Measurements from ENCODE around the gene BRAT1. TPM values are rescaled to one million over a fixed set of nuclear protein-coding genes. Genes with fewer than 3 reads are reported as not detected.
"Not testable (repeated sequence)": the region's sequence is repeated elsewhere in the genome, so short reads cannot be mapped to it uniquely, and the experiment has no call there.

BRAT1 gene
- polyA plus RNA-seq, 1 donor: 20.3 TPM

GRCh38 chr7:2563955-2564354 lies 8.6 kb upstream of the BRAT1 start:
- not testable (repeated sequence) for DNase-seq (ENCODE audit: low read depth)

GRCh38 chr7:2559283-2559950 lies 4.1 kb upstream of the BRAT1 start:
- no peak for DNase-seq (ENCODE audit: low read depth)

- peak; percentile 34 for DNase-seq (ENCODE audit: low read depth)
These were observed 3.4 kb upstream of the BRAT1 start, which contains the start of gene IQCE for GRCh38 chr7:2558629-2559282. Gene IQCE, plus strand, starts transcription at chr7:2558979. Its CDS starts 203 bp downstream, at chr7:2559182.

DNA sequence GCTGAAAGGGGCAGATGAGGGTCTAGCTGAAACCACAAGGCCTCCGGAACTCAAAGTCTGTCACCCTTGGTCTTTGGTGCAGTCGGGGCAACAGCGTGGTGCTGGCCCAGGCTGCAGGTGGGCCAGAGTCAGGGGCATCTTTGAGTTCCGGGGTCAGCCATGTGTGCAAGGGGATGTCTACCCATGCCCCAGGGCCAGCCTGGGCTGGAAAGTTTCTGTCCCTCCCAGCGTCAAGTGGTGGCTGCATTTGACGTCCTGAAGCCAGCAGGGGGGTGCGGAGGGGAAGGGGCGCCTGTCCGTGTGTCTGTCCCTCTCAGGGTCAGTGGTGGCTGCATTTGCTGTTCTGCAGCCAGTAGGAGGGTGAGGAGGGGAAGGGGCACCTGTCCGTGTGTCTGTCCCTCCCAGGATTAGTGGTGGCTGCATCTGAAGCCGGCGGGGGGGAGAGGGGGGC lies 638 bp downstream of the BRAT1 start:
- no peak for DNase-seq (ENCODE audit: low read depth)

DNA sequence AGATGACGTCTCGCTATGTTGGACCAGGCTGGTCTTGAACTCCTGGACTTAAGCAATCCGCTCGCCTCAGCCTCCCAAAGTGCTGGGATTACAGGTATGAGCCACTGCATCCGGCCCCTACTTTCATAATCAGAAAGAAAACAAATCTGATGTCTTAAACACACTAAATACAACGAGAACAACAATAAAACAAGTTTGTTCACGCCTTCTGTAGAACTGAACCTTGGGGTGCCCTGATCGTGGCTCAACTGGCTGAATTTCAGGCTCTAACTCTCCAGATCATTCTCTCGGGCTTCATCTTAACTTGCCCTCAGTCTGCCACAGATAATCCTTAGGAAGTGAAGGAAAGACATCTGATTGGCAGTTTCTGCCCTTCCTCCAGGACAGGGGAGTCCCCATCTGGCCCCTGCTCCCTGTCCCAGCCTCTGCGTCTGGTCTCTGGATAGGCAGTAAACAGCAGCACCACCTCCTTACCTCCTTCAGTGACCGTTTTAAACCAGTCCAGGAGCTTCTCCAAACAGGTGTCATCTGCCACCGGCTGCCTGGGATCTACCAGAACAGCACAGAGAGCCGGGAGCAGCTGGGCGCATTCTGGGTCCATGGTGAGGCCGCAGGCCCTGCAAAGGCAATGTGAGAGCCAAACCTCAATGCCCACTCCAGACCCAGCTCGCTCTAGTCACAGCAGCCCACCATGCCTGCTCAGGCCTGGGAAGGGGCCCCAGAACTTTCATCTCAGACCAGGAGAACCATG lies 1.3 kb downstream of the BRAT1 start:
- DNase-seq (ENCODE audit: low read depth): no peak

DNA sequence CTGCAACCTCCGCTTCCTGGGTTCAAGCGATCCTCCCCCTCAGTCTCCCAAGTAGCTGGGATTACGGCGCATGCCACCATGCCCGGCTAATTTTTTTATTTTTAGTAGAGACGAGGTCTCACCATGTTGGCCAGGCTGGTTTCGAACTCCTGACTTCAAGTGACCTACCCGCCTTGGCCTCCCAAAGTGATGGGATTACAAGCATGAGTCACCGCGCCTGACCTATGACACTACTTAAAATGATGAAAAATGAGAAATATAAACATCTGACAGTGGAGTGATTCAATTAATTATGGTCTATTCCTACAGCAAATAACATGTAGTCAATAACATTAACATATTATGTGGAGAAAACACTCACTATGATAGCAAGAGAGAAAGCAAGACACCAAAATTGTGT lies 2.2 kb downstream of the BRAT1 start:
- no peak for DNase-seq (ENCODE audit: low read depth)

DNA sequence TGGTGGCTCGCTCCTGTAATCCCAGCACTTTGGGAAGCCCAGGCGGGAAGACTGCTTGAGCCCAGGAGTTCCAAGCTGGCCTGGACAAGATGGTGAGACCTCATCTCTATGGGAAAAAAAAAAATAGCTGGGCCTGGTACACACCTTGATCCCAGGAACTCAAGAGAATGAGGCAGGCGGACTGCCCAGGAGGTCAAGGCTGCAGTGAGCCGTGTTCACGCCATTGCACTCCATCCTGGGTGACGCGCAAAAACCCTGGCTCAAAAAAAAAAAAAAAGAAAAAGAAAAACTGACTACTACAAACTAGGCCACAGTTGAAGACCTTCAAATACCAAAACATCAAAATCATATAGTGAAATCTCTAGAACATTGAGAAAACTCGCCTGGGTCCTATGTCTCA lies 3.9 kb downstream of the BRAT1 start:
- DNase-seq (ENCODE audit: low read depth): no peak

DNA sequence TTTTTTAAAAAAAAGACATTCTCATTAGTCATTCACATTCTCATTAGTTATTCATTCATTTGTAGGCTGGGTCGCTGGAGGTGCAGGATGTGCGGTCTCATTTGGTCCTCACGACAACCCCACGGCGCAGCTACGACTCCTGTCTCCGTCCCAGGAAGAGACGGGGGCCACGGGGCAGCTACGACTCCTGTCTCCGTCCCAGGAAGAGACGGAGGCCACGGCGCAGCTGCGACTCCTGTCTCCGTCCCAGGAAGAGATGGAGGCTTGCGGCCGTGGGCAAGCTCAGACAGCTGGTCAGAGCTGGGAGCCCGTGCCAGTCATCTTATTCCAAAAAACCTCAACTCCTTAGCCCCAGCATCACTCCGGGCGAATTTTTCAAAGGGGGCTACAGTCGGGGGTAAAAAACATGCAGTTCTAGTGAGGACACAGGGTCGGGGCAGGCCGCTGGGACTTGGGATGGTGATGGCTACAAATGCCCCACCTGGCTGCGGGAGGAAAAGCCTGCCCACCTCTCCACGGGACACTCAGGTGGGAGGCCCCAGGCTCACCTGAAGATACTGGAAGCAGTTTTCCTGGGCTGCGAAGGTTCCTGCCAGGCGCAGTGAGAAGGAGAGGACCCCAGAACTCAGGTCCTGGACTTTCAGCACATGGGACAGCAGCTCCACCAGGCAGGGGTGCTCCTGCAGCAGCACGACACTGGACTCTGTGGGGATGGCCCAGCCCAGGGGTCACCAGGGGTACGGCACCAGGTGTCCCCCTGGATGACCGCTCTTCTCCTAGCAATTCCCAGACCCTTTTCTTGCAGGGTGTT lies 8.3 kb downstream of the BRAT1 start:
- DNase-seq (ENCODE audit: low read depth): no peak

DNA sequence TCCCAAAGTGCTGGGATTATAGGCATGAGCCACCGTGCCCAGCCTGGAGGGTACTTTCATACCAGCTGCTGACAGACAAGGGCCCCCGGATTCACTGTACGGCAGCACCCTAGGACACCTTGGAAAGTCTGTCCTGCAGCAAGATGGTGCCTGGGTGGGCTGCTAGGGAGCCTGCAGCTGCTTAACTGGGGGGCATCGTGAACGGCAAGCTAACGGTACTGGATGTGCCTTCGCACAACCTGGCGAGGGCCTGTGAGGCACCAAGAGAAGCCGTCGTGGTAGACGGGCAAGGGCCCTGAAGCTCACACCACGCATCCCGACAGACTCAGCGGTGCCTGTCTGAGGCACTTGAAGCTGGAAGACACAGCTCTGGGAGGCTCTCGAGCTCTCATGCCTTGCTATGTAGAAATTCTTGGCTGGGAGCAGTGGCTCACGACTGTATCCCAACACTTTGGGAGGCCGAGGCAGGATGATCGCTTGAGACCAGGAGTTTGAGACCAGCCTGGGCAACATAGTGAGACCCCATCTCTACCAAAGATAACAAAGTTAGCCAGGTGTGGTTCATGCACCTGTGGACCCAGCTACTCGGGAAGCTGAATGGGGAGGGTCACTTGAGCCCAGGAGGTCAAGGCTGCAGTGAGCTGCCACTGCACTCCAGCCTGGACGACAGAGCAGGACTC lies 9.4 kb downstream of the BRAT1 start:
- DNase-seq (ENCODE audit: low read depth): no peak

DNA sequence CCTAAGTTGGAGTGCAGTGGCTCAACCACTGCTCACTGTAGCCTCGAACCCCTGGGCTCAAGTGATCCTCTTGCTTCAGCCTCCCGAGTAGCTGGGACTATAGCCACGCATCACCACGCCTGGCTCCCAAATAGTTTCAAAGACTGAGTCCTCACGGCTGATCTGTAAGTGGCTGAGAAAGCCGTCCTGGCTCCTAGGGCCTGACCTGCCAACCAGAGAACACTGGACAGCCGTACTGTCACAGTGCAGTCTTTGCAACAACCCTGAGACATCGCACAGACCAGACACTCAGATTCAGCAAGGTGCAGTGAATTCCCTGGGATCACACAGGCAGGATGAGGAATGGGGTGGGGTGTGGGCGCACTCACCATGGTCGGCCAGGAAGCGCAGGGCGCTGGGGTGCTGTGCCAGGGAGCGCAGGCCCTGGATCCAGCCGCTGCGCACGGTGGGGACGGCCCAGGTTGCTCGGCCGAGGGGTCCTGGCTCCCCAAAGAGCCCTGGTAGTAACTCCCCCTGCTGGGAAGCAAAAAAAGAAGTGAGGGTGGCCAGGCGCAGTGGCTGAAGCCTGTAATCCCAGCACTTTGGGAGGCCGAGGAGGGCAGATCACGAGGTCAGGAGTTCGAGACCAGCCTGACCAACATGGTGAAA lies 10.7 kb downstream of the BRAT1 start:
- DNase-seq (ENCODE audit: low read depth): no peak

DNA sequence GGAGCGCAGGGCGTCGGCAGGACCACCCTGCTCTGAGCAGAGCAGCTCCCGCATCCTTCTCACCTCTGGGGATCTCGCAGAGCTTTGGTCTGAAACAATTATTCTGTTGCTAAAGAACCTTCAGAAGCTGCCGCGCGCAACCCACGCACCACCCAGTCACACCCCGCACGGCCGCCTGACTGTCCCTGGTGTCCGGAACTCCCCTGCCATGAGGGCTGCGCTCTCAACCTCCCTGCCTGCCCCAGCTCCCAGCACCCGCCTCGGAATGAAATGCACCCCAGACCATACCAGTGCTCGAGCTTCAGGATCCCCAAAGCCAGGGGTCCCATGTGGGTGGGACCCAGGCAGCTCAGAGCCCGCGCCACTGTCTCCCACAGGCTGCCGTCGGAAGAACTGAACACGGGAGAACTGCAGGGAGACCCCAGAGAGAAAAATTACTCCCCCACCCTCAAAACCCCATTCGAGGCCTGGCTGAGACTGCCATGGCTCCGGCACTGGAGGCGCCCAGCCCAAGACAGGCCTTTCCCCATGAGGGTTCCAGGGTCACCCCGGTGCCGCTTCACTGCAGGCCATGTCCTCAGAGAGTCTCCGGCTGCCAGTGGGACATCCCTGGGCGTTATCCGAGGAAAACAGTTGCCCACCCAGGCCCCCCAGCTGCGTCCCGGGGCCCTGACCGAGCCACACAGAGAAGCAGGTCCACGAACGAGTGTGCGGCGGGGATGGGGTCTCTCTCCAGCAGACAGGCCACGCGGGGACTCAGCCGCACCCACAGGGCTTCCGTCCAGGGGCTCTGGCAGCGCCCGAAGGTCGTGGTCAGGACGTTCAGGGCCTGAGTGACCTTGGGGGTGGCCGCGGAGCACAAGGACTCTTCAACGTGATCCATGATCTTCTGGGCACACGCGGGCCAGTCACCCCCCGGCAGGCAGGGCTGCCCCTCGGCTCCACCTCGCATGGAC lies 12.1 kb downstream of the BRAT1 start:
- no peak for DNase-seq (ENCODE audit: low read depth)

- no peak for DNase-seq (ENCODE audit: low read depth)
These were observed 13.1 kb downstream of the BRAT1 start for GRCh38 chr7:2542011-2542915.

- DNase-seq (ENCODE audit: low read depth): no peak
These were observed 13.9 kb downstream of the BRAT1 start for GRCh38 chr7:2541291-2542010.

DNA sequence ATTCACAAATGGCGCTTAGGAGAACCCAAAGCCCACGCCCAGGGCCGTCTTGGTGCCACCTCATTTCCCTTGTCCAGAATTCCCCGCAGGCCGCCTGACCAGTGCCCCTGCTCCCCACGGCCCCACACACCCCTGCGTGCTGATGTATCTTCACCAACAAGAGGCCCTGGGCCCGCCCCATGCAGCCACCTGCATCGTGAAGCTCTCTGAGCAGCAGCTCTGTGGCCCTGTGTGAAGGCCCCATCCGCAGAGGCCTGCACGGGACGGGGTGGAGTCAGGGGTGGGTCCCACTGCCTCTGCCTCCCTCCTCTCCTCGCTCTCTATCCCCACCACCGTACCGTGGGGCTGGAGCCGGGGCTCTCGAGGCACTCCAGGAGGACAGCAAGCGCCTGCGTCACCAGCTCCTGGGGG lies 14.7 kb downstream of the BRAT1 start:
- no peak for DNase-seq (ENCODE audit: low read depth)

DNA sequence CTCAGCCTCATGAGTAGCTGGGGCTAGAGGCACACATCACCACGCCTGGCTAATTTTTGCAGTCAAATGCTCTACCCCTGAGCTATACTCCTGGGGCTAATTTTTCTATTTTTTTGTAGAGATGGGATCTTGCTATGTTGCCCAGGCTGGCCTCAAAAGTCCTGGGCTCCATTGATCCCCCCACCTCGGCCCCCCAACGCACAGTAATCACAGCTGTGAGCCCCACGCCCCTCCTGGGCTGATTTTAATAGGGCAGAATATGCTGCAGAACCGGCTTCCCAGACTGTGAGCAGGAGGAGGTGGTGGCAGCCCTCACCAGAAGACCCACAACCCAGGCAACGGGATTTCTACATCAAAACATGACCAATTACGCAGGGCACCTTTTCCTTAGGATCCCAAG lies 15.2 kb downstream of the BRAT1 start:
- no peak for DNase-seq (ENCODE audit: low read depth)

DNA sequence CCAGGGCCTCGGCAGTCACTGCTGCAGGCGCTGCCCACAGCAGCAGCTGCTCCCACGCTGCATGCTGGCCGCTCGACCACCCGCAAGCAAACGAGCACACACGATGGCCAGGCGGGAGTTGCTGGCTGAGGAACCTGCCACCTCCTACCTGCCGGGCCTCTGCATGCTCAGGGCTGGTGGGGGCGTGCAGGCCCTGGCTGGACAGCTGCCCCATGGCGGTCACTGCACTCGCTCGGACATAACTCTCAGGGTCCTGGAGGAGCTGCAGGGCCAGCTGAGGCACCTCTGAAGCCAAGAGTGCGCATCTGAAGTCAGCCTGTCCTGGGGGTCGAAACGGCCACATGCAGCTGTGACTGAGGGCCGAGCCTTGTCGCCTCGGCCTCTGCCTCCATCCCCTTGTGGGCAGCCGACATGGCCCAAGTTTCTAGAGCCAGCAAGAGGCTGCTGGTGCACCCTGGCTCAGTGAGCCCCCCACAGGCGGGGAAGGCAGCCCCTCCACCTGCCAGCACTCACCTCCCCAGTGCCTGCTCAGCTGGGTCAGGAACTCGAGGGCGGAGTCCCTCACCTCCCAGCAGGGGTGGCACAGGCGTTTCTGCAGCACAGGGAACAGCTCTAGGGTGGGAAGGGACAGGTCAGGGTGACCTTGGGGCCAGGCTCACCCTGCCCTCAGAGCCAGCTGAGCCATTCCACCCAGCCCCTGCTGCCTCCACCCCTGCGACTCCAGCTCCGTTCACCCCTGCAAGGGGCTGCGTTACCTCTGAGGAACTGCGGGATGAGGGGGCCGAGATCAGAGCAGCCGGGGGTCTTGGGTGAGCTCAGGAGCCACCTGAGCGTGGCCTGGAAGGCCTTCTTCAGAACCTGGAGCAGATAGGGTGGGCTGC lies 16.1 kb downstream of the BRAT1 start:
- DNase-seq (ENCODE audit: low read depth): no peak

All from forelimb muscle (tissue), 1 donor.